GM23338 (cell line): ENCODE measurements around the gene PDE1A.

Experiments
- EZH2 ChIP-seq: fragments of 200-600 bp; sonication (generic); IDR thresholded peaks from one replicate; pipeline ENCODE4 v1.8.0; 2017; ENCODE audit warnings: antibody characterized with exemption, mild to moderate bottlenecking, low read depth; ENCODE audit not compliant: unreplicated experiment
- EZH2phosphoT487 ChIP-seq: fragments of 200-600 bp; sonication (generic); IDR thresholded peaks from one replicate; pipeline ENCODE4 v1.8.1; 2018; ENCODE audit warnings: antibody characterized with exemption; ENCODE audit not compliant: unreplicated experiment
- JUNB ChIP-seq: IDR thresholded peaks from one replicate; pipeline ENCODE4 v1.6.1; 2016; ENCODE audit warnings: antibody characterized with exemption; ENCODE audit not compliant: unreplicated experiment
- POLR2AphosphoS5 ChIP-seq: IDR thresholded peaks from 2 replicates; pipeline ENCODE4 v1.6.1; 2016; ENCODE audit warnings: antibody characterized with exemption, low read depth
- ZNF114 ChIP-seq: fragments of 250-450 bp; sonication (Bioruptor Pico); IDR thresholded peaks from 2 replicates; pipeline ENCODE4 v1.5.0; 2020; ENCODE audit warnings: mild to moderate bottlenecking, moderate library complexity
- TF ChIP-seq, protein P1 (sequence below), 2 experiments: fragments of 200-600 bp in 1 of 2; sonication (generic) in 1 of 2; conservative IDR thresholded peaks; 2 replicates each; pipeline versions ENCODE4 v1.5.1 to v1.6.1; 2016 to 2017; ENCODE audit warnings: antibody characterized with exemption in 2 of 2, low read depth in 2 of 2, mild to moderate bottlenecking in 2 of 2, moderate library complexity in 1 of 2

DNA sequence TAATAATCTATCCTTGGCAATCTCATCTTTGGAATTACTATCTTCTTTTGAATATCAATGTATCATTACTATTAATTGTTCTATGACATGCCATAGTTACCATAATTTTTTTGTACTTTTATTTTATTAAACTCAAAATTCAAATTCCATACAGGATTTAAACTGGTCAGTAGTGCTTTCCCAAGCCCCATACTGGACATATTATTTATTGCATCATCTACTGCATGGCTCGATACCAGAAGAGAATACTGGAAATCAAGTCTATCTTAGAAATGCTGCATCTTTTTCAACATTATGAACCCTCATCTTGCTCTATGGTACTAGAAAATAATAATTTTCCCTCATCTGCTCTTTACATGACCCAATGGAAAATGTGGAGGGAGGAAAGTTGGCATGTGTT, 9.4 kb upstream of the PDE1A start:
- TF ChIP-seq, protein P1, sequence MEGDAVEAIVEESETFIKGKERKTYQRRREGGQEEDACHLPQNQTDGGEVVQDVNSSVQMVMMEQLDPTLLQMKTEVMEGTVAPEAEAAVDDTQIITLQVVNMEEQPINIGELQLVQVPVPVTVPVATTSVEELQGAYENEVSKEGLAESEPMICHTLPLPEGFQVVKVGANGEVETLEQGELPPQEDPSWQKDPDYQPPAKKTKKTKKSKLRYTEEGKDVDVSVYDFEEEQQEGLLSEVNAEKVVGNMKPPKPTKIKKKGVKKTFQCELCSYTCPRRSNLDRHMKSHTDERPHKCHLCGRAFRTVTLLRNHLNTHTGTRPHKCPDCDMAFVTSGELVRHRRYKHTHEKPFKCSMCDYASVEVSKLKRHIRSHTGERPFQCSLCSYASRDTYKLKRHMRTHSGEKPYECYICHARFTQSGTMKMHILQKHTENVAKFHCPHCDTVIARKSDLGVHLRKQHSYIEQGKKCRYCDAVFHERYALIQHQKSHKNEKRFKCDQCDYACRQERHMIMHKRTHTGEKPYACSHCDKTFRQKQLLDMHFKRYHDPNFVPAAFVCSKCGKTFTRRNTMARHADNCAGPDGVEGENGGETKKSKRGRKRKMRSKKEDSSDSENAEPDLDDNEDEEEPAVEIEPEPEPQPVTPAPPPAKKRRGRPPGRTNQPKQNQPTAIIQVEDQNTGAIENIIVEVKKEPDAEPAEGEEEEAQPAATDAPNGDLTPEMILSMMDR (conservative IDR thresholded peaks at IDR 0.05; ENCODE audit: low read depth in 2 of 2), result no peak
- TF ChIP-seq POLR2AphosphoS5, result no peak
- no peak for TF ChIP-seq EZH2phosphoT487
- TF ChIP-seq EZH2, result no peak
- TF ChIP-seq JUNB, result no peak
- TF ChIP-seq ZNF114, result no peak
